ENCODE measurements around the gene FSHR. TPM values are rescaled to one million over a fixed set of nuclear protein-coding genes. Genes with fewer than 3 reads are reported as not detected.

Gene FSHR
- polyA plus RNA-seq, 1 donor (not counting 4 experiments of a cell fraction or from before 2014, with no cell fraction given), result not detected

DNA sequence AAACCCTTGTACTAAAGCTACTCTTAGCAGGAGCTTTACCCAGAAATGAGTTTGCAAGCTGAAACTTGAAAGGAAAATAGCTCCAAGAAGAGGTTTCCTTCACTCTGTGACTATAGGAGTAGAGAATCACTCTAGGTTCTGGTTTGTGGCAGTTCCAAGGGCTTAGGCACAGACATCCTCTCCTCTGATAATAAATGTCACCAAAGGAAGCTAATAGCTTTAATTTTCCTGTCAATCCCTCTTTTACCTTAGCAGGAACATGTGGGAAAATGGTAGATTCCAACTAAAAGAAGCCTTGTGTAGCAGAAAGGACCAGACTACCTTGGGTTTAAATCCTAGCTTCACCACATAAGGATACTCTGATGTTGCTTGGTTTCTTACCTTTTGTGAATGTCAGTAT lies 104.0 kb downstream of the FSHR start:
- no peak for DNase-seq (ENCODE audit: low read depth, low spot score)
- TF ChIP-seq, protein P1, sequence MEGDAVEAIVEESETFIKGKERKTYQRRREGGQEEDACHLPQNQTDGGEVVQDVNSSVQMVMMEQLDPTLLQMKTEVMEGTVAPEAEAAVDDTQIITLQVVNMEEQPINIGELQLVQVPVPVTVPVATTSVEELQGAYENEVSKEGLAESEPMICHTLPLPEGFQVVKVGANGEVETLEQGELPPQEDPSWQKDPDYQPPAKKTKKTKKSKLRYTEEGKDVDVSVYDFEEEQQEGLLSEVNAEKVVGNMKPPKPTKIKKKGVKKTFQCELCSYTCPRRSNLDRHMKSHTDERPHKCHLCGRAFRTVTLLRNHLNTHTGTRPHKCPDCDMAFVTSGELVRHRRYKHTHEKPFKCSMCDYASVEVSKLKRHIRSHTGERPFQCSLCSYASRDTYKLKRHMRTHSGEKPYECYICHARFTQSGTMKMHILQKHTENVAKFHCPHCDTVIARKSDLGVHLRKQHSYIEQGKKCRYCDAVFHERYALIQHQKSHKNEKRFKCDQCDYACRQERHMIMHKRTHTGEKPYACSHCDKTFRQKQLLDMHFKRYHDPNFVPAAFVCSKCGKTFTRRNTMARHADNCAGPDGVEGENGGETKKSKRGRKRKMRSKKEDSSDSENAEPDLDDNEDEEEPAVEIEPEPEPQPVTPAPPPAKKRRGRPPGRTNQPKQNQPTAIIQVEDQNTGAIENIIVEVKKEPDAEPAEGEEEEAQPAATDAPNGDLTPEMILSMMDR (optimal IDR thresholded peaks at IDR 0.05 in 1 of 3, IDR thresholded peaks at IDR 0.05 in 1 of 3, conservative IDR thresholded peaks at IDR 0.05 in 1 of 3; ENCODE audit: extremely low read depth in 1 of 3, insufficient read depth in 2 of 3, low read length in 3 of 3), result no peak
- TF ChIP-seq EZH2 (IDR thresholded peaks at IDR 0.05; ENCODE audit: low read length), result no peak
- Histone ChIP-seq H4K20me1 (ENCODE audit: control insufficient read depth, extremely low read depth, insufficient read depth, low read length) (no peaks in the 10 kb centered on the region), H3K36me3 (ENCODE audit: control insufficient read depth in 2 of 2, extremely low read depth in 1 of 2, insufficient read depth in 2 of 2, low read length in 2 of 2) (no peaks in the 10 kb centered on the region), H3K4me3 (ENCODE audit: control insufficient read depth in 2 of 3, extremely low read depth in 1 of 3, insufficient read depth in 2 of 3, low read depth in 1 of 3, low read length in 3 of 3) (no peak overlapping the region), H3K9me3 (ENCODE audit: control insufficient read depth, low read depth, low read length) (no peaks in the 10 kb centered on the region), H3K4me2 (ENCODE audit: control insufficient read depth, extremely low read depth, insufficient read depth, low read depth, low read length) (no peak overlapping the region), H3K9ac (ENCODE audit: control insufficient read depth, extremely low read depth, insufficient read depth, low read length) (no peak overlapping the region), H3K27me3 (ENCODE audit: control insufficient read depth, extremely low read depth, insufficient read depth, low read length) (no peaks in the 10 kb centered on the region), H2AFZ (ENCODE audit: control insufficient read depth, low read length) (no peak overlapping the region), H3K79me2 (ENCODE audit: control insufficient read depth, insufficient read depth, low read length) (no peaks in the 10 kb centered on the region), H3K9me1 (ENCODE audit: control insufficient read depth, extremely low read depth, insufficient read depth, low read length) (no peaks in the 10 kb centered on the region), H3K27ac (ENCODE audit: control insufficient read depth, insufficient read depth, low read length) (no peak overlapping the region), H3K4me1 (ENCODE audit: control insufficient read depth, extremely low read depth, insufficient read depth, low read length) (no peaks in the 10 kb centered on the region)
- dilution Hi-C loops (cut with MboI; ENCODE audit: extremely low pct_ligation_motif_present, low sequenced_read_pairs), result no loop called here
- no peak for FAIRE-seq

DNA sequence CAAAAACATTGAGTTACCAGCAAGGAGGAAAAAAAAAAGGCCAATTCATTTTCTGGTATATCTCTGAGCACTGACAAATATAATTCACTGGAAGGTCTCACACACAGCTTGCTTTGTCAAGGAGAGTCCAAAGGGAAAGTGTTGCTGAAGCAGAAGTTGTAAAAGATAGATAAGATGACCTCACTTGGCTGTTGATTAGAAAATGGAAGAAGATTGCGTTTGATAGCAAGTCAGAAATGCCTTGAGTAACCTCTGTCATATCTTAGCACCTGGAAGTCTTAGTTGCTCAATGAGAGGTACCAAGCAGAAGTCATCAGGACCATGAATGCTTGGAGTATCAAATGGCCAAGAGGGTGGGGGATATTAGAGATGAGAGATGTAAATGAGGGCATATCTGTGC lies 105.2 kb downstream of the FSHR start:
- dilution Hi-C loops (cut with MboI; ENCODE audit: extremely low pct_ligation_motif_present, low sequenced_read_pairs), result no loop called here
- no peaks in the 10 kb centered on the region for H3K27me3 ChIP-seq (ENCODE audit: control insufficient read depth, extremely low read depth, insufficient read depth, low read length)
- H3K36me3 ChIP-seq (ENCODE audit: control insufficient read depth in 2 of 2, extremely low read depth in 1 of 2, insufficient read depth in 2 of 2, low read length in 2 of 2), result no peaks in the 10 kb centered on the region
- no peak for FAIRE-seq
- H3K79me2 ChIP-seq (ENCODE audit: control insufficient read depth, insufficient read depth, low read length), result no peaks in the 10 kb centered on the region
- no peak overlapping the region for H2AFZ ChIP-seq (ENCODE audit: control insufficient read depth, low read length)
- H3K4me2 ChIP-seq (ENCODE audit: control insufficient read depth, extremely low read depth, insufficient read depth, low read depth, low read length), result no peak overlapping the region
- H3K9ac ChIP-seq (ENCODE audit: control insufficient read depth, extremely low read depth, insufficient read depth, low read length), result no peak overlapping the region
- no peak for TF ChIP-seq EZH2 (IDR thresholded peaks at IDR 0.05; ENCODE audit: low read length)
- TF ChIP-seq, protein P1 (optimal IDR thresholded peaks at IDR 0.05 in 1 of 3, IDR thresholded peaks at IDR 0.05 in 1 of 3, conservative IDR thresholded peaks at IDR 0.05 in 1 of 3; ENCODE audit: extremely low read depth in 1 of 3, insufficient read depth in 2 of 3, low read length in 3 of 3), result no peak
- no peak overlapping the region for H3K4me3 ChIP-seq (ENCODE audit: control insufficient read depth in 2 of 3, extremely low read depth in 1 of 3, insufficient read depth in 2 of 3, low read depth in 1 of 3, low read length in 3 of 3)
- H3K9me3 ChIP-seq (ENCODE audit: control insufficient read depth, low read depth, low read length), result no peaks in the 10 kb centered on the region
- no peaks in the 10 kb centered on the region for H3K9me1 ChIP-seq (ENCODE audit: control insufficient read depth, extremely low read depth, insufficient read depth, low read length)
- no peak overlapping the region for H3K27ac ChIP-seq (ENCODE audit: control insufficient read depth, insufficient read depth, low read length)
- H3K4me1 ChIP-seq (ENCODE audit: control insufficient read depth, extremely low read depth, insufficient read depth, low read length), result no peaks in the 10 kb centered on the region
- no peak for DNase-seq (ENCODE audit: low read depth, low spot score)
- H4K20me1 ChIP-seq (ENCODE audit: control insufficient read depth, extremely low read depth, insufficient read depth, low read length), result no peaks in the 10 kb centered on the region
